CD4-positive, alpha-beta T cell treated with Interferon alpha-2 for 1 hour (primary cell): Measurements from ENCODE around the gene C16orf46.

Experiments
- DNase-seq, 2 donors: peaks; one replicate each; pipeline ENCODE4 v3.0.0-alpha.2; 2020 to 2022

C16orf46 gene

DNA sequence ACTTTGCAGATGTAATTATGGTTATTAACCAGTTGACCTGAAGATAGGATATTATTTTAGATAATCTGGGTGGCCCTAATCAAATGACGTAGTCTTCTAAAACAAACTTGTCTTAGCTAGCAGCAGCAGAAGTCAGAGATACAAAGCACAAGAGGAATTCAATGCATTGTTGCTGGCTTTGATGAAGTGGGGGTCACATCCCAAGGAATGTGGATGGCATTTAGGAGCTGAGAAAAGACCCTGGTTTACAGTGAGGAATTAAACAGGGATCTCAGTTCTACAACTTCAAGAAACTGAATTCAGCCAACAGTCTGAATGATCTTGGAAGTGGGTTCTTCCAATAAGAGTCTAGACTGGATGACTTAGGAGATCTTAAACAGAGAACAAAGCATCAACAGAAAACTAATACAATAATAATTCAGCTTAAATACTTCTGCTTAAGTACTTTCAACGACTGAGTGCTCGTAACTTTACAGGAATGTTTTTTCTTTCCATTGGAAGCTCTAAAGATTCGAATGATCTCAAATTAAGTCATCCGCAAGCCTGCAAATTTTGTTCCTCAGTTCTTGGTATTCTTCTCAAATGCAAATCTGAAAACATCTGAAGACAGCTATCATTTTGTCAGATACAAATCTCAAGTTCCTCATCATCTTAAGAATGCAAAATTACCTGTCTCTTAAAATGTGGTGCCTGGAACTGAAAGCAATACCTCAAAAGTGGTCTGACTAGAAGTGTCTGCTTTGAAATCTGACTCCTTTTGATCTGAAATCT, 3.3 kb downstream of the C16orf46 start:
- DNase-seq: no peak

DNA sequence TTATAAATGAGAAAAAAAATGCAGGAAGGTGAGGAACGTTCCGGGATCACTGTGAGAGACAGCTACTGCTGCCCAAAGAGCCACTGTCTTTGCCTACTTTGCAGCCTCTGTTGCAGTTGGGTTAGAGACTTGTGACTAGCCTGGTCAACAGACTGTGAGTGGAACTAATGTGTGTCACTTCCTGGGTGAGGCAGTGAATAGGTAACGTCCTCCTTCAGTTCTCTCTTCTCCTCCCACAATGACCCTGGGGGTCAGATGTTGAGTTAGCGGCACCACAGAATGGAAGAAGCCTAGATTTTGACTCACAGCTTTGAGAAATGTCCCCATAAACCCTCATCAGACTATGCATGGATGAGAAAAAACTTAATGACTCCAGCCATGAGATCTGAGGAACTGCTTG, 5.2 kb downstream of the C16orf46 start:
- no peak for DNase-seq

- no peak for DNase-seq
Measured at GRCh38 chr16:81070979-81071378, 6.1 kb downstream of the C16orf46 start.

DNA sequence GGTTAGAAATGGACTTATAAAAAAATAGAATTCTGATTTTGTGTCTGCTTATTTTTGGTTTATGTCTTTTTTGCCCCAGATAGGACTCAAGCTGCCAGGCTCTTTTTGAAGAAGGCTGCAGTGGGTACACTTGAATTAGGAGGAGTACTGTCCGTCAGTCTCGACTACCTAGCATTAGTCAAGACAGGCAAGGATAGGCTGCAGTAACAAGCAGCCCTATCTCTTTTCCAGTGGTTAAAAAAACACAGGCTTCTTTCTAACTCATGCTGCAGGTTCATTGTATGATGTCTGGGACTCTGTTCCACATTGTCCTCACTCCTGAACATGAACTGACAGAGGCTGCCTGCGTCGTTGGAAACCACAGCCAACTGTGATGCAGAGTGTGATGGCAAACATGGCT, 8.0 kb downstream of the C16orf46 start:
- no peak for DNase-seq

GRCh38 chr16:81067166-81067565, 9.9 kb downstream of the C16orf46 start:
- DNase-seq: no peak

DNA sequence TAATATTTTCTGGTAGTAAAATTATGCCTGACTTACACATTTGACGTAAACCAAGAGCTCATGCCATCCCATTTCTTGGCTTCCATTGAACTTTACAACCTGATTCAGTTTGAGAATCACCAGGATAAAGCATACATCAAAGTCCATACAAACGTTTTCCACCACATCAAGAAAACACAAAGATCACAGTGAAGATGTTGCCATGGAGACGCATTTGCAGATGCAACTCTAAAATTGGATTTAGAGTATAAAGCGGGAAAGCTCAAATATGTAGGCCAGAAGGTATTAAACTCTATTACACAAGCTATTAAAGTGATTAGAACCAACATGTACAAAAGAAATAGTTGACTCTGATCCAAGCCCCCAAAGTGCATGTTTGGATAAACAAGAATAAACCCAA, 10.4 kb downstream of the C16orf46 start:
- no peak for DNase-seq

GRCh38 chr16:81061871-81062608, 15.0 kb downstream of the C16orf46 start:
- DNase-seq: no peak

- no peak for DNase-seq
Measured at GRCh38 chr16:81061307-81061640, 15.8 kb downstream of the C16orf46 start.

- DNase-seq: no peak
Measured at GRCh38 chr16:81060576-81061306, 16.3 kb downstream of the C16orf46 start.

DNA sequence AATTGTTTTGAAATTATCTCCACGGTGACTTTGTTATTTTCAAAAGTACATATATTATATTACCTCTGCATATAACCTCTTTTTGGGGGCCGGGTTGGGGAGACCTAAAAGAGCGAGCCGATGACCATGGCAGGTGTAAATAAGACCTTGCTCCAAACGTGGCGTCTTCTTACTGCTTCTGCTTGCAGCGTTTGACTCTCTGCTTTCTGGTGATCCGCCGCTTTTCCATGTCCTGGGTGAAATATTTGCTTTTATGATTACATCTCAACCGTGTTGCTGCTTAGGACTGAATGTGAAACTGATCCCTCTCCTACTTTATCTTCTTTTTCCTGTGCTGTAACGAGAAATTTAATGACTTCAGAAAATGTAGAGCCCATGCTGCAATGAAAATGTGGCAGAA, 23.3 kb downstream of the C16orf46 start:
- no peak for DNase-seq

GRCh38 chr16:81042821-81043220, 34.2 kb downstream of the C16orf46 start:
- DNase-seq: no peak

- no peak for DNase-seq
Measured at GRCh38 chr16:81041696-81042095, 35.3 kb downstream of the C16orf46 start.

- DNase-seq: no peak
Measured at GRCh38 chr16:81040842-81041241, 36.2 kb downstream of the C16orf46 start.

DNA sequence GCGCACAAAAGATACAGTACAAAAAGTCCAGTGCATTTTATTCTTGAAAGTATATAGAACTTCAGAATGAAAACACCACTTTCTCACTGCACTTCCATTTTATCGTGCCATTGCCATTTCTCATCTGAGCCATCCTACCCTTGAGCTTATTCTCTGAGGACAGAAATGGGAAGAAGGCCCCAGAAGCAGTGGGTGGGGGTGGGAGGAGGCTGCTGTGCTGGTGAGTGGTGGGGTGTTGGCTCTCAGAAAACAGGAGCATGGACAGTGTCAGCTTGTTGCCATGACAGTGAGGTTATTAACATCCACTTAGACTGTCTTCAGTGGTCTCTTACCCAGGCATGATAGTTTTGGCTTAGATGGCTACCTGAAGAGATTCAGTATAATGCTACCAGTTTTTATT, 36.9 kb downstream of the C16orf46 start:
- no peak for DNase-seq

GRCh38 chr16:81036751-81037350, 40.2 kb downstream of the C16orf46 start:
- DNase-seq: no peak

DNA sequence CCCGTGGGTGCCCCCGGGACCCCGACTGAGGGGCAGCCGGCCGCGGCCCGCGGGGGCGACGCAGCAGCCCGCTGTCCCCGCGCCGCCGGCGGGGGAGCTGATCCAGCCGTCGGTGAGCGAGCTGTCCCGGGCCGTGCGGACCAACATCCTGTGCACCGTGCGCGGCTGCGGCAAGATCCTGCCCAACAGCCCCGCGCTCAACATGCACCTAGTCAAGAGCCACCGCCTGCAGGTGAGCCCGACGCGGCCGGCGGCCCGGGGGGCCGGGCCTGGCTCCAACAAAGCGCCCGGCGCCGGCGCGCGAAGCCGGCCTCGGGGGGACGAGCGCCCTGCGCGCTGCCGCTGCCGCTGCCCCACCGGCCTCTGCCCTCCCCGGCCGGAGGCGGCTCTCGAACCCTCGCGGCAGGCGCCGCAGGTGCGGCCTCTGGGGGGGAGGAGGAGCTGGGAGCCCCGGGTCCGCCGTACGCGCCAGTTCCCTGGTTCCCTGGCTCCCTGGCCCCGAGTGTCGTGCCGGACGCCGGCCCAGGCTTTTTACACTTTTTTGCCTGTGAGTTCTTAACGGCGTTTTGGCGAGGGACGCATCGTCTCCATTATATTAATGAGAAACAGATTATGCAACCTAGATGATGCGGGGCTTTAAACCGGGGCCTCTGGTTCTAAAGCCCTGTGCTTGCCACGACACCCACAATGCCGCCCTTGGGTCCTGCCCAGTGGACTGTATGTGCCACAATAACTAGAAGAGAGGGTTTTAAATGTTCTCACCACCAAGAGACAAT, 40.9 kb downstream of the C16orf46 start:
- DNase-seq: peak; percentile 31 to 65

DNA sequence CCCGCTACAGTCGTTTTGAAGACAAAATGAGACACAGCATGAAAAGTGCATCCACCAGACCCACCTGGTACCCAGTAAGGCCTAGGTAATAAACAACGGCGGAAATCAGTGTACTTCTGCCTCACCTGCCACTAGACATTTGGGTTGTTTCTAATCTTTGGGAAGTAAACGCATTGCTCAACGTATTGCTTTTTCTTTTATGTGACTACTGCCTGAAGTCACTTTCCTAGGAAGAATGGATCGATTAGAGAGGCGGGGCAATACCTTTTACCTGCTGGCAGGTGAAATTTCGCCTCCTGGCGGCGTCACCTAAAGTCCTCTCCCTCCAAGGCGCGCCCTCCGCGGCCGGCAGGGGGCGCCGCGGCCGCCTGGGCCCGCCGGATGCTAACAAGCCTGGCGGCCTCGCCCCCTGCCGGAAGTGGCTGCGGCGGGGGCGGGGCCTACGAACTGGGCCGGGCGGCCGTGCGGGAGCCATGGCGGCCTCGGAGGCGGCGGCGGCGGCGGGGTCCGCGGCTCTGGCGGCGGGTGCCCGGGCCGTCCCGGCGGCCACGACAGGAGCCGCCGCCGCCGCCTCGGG, 41.6 kb downstream of the C16orf46 start, which contains the start of gene ATMIN:
TSS of gene ATMIN (plus strand) at position 445 of the 577 bp plus-strand sequence. CDS start at position 474, 29 bp downstream.
- DNase-seq: peak; percentile 88 to 92

GRCh38 chr16:81029930-81030604, 47.0 kb downstream of the C16orf46 start:
- DNase-seq: no peak

- DNase-seq: no peak
Measured at GRCh38 chr16:81026429-81026828, 50.6 kb downstream of the C16orf46 start.

- no peak for DNase-seq
Measured at GRCh38 chr16:81018496-81018895, 58.5 kb downstream of the C16orf46 start.

- no peak for DNase-seq
Measured at GRCh38 chr16:81014672-81015071, 62.4 kb downstream of the C16orf46 start.
